SKM-1 treated with dmso at 0.1 percent for 144 hours (cell line): ENCODE results near the gene PTTG2.

Experiments
- DNase-seq: peaks from one replicate; lab custom pipeline; 2025; ENCODE audit not compliant: unreplicated experiment; lab: John Stamatoyannopoulos, UW

The PTTG2 gene

GRCh38 chr4:38007645-38008044, 47.4 kb downstream of the PTTG2 start:
- DNase-seq = no peak

GRCh38 chr4:38008571-38009021, 48.4 kb downstream of the PTTG2 start:
- DNase-seq = no peak

GRCh38 chr4:38009421-38009820, 49.2 kb downstream of the PTTG2 start:
- DNase-seq = no peak

- DNase-seq = no peak
Observed at GRCh38 chr4:38009949-38010348, 49.8 kb downstream of the PTTG2 start.
